ENCODE results near the gene NSD1.
"Not testable (repeated sequence)": the region's sequence is repeated elsewhere in the genome, so short reads cannot be mapped to it uniquely, and the experiment has no call there.

NSD1 gene

DNA sequence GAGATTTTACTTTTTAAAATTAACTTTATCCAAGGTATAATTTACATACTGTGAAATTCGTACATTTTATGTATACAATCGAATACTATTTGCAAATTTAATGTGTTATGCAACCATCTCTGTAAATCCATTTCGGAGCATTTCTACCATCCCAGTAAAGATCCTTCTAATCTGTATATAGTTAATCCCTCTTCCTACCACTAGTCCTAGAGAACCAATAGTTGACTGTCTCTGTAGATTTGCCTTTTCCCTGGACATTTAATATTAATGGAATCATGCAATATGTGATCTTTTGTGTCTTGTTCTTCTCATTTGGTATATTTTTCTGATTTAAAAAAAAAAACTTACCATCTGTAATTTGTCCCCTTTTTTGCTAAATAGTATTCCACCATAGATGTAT is 95.2 kb downstream of the NSD1 start:
- no peak for DNase-seq

GRCh38 chr5:177230660-177231059 is 97.1 kb downstream of the NSD1 start:
- no peak for DNase-seq

DNA sequence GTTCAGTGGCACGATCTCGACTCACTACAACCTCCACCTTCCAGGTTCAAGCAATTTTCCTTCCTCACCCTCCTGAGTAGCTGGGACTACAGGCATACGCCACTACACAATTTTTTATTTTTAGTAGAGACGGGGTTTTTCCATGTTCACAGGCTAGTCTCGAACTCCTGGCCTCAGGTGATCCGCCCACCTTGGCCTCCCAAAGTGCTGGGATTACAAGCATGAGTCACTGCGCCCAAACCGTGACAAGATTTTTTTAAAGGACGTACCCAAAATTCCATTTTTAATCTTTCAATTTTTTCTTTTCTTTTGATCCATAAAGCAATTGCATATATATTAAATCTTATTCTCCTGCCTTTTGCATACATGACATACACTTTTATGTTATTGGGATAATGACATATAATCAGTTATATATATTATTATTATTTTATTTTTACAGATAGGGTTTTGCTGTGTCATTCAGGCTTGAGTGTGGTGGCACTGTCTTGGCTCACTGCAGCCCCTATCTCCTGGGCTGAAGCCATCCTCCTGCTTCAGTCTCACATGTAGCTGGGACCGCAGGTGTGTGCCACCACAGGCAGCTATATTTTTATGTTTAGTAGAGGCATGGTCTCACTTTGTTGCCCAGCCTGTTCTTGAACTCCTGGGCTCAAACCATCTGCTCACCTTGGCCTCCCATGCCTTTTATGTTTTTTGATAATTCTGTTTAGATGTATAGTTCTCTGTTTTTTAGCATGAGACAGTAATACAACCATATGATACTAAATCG is 98.1 kb downstream of the NSD1 start:
- no peak for DNase-seq

DNA sequence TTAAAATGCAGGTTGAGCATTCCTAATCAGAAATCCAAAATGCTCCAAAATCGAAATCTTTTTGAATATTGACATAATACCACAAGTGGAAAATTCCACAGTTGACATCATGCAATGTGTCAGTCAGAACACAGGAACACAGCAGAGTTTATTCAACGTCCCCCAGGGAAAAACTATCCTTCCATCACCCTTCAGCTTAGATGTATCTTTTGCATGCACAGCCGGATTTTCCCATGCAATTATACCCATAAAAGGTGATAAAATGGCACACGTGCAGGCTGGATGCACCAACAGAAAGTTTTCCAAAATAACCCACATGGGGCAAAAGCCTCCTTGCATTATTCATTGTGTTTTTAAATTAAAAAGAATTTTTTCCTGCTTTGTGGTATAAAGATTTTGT is 98.8 kb downstream of the NSD1 start:
- no peak for DNase-seq

DNA sequence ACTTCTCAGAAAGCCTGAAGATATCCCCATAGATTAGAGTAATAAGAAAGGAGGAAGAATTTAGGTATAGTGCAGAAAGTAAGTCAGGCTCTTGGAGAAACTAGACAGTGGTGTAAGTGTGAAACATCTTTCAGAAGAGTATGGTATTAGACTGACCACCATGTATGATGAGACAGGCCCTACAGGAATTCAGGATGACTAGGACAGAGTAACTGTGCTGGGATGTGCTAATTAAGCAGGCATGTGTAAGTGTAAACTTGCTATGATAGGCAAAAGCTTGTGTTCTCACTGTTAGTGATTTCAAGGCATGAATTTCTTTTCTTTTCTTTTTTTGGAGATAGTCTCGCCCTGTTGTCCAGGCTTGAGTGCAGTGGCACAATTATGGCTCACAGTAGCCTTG is 99.2 kb downstream of the NSD1 start:
- DNase-seq = no peak

- no peak for DNase-seq
Measured at GRCh38 chr5:177233206-177233605, 99.6 kb downstream of the NSD1 start.

DNA sequence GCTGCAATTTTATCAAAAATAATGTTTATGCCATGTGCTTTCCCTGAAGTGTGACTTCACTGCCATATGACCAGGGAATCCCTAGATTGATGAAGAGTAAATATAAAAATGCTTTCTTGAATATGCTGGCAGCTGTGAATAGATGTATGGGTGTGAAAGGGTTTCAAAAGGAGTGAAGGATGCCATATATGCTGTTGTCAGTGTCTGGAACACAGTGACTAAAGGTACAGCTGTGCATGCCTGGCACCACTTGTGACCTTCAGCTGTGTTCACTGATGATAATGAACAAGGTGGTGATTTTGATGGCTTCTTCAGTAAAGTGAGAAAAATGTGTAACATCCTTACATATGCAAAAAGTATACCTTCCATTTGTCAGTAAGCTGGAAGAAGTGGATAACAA is 100.2 kb downstream of the NSD1 start:
- no peak for DNase-seq

DNA sequence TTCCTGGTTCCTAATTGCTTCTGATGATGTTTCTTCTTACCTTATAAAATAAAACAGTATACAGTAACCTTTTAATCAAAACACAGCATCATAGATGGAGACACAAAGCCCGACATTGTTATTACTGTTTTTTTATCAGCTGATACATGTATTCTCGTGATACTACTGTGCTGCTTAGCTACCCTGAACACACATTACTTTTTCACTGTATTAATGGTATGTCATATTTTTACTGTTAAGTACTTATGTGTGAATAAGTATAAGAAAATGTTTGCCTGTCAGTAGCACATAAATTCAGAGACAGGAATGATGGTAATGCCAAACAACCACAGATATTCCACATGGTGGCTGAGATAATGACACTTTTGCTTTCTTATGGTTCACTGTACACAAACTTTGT is 101.3 kb downstream of the NSD1 start:
- DNase-seq = no peak

- DNase-seq = no peak
Measured at GRCh38 chr5:177241768-177242167, 108.2 kb downstream of the NSD1 start.

- no peak for DNase-seq
Measured at GRCh38 chr5:177242304-177242703, 108.7 kb downstream of the NSD1 start.

- DNase-seq = no peak
Measured at GRCh38 chr5:177249761-177250537, 116.4 kb downstream of the NSD1 start.

DNA sequence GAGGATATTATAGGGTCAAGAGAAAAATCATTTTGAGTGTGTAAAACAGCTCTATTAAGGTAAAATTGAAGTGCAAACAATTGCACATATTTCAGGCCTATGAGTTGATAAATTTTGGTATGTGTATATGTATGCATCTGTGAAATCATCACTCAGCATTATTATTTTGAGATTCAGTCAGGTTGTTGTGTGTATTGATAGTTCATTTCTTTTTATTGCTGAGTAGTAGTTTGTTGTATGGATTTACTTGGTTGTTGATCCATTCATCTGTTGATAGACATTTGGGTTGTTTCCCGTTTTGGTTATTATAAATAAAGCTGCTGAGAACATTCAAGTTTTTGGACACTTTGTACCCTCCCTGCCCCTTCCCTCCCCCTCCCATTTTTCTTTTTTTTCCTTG is 119.7 kb downstream of the NSD1 start:
- no peak for DNase-seq

DNA sequence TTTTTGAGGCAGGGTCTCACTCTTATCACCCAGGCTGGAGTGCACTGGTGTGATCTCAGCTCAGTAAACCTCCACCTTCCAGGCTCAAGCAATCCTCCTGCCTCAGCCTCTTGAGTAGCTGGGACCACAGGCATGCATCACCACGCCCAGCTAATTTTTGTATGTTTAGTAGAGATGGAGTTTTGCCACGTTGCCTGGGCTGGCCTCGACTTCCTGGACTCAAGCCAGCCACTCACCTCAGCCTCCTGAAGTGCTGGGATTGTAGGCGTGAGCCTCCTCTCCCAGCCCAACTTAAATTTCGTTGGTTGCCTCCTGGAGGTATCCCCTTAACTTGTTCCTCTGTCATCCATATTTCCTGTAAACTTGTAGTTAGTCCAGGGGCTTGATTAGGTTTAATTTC is 122.7 kb downstream of the NSD1 start:
- DNase-seq = no peak

GRCh38 chr5:177258711-177259110 is 125.1 kb downstream of the NSD1 start:
- not testable (repeated sequence) for DNase-seq

DNA sequence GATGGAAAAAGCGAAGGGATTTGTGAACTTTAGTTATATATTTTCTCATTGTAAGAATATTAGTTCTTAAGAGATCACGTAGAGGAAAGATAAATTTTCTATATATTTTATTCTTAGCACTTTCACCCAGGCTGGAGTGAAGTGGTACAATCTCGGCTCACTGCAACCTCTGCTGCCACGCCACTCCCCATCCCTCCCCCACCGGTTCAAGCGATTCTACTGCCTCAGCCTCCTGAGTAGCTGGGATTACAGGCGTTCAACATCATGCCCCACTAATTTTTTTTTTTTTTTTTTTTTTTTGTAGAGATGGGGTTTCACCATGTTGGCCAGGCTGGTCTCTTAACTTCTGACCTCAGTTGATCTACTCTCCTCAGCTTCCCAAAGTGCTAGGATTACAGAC is 127.4 kb downstream of the NSD1 start:
- DNase-seq = no peak

DNA sequence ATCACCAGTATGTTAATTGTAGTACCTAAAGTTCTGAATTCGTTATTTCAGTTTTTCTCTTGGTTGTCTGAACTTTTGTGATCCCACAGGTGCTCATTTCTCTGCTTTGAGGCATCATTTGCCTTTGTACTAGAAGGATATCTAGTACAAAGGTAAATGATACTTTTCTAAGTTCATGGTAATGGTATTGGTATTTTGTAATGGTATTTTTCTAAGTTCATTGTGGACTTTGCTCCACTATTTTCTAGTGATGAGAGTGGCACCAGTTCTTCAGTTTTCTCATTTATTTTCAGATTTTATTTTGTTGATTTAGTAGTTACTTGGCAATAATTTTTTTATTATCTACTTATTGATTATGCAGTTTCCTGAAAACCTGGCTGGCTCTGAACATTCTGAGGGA is 127.9 kb downstream of the NSD1 start:
- DNase-seq = no peak

- DNase-seq = no peak
Measured at GRCh38 chr5:177264178-177264577, 130.6 kb downstream of the NSD1 start.

DNA sequence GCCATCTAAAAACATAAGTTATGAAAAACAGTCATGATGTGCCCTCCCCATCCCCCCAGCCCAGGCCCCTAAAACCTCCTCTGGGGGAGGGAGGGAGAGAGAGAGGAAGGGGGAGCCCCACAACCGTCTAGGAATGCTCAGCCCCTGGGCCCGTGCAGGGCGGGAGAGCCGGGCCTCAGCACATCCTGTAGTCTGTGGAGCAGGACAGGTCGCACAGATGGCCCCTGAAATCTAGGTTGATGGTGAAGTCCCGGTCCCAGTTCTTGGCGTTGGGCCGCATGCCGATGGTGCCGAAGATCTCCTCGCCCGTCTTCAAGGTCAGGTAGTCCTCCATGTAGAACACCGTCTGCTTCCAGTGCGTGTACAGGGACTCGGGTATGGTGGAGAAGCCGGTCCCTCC is 131.8 kb downstream of the NSD1 start:
- DNase-seq = no peak

- no peak for DNase-seq
Measured at GRCh38 chr5:177269232-177269895, 135.8 kb downstream of the NSD1 start.

DNA sequence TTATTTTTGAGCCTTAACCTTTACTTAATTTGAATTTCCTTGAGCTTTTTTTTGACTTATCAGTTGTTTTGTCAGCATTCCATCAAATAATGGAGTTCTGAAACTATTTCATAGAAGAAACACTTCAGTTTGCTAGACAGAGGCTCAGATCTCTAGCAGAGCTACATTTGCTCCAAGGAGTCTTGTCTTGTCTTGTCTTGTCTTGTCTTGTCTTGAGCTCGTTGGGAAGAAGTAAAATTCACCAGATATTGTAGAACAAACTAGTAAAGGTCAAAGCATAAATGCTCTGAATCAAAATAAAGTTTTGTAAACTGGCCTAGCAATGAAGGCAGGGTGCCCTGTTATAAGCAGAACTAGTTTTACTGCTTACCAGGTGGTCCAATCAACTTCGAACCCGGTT is 136.4 kb downstream of the NSD1 start:
- no peak for DNase-seq

GRCh38 chr5:177270653-177271052 is 137.1 kb downstream of the NSD1 start:
- no peak for DNase-seq

DNA sequence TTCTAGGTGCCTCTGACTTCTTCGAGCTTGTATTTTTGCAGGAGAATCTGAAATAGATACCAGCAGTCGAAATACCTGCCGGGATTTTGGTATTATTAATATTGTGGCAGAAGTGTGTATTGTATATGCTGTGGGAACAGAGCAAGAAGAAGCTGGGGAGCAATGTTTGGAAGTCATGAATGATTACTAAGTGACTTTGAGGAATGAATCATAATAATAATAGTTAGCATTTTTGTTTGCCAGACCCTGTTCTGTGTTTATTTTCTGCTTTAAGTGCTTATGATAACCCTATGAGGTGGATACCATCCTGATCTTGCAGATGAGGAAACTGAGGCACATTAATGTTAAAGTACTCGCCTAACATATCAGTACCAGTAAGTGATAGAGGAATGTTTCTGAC is 137.5 kb downstream of the NSD1 start:
- no peak for DNase-seq

DNA sequence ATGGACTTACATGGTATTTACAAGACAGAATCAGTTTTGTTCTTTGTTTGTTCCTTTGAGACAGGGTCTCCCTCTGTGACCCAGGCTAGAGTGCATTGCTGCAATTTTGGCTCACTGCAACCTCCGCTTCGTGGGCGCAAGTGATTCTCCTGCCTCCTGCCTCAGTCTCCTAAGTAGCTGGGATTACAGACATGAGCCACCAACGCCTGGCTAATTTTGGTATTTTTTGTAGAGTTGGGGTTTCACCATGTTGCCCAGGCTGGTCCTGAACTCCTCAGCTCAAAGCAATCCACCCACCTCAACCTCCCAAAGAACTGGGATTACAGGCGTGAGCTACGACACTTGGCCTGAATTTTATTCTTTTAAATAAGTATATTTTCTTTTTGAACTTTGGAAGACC is 142.3 kb downstream of the NSD1 start:
- DNase-seq = no peak
